Spleen (tissue), 7 donors: ENCODE measurements around the gene TTC28.
"Not testable (repeated sequence)": the region's sequence is repeated elsewhere in the genome, so short reads cannot be mapped to it uniquely, and the experiment has no call there.

ENCODE experiments used
- POLR2A ChIP-seq, 3 donors: fragments of 450-650 bp; IDR thresholded peaks; one replicate each; pipeline ENCODE4 v1.5.1; 2017; ENCODE audit warnings: antibody characterized with exemption in 3 of 3, mild to moderate bottlenecking in 1 of 3
- POLR2AphosphoS5 ChIP-seq, 3 donors: sonication (generic); formaldehyde crosslinking; IDR thresholded peaks; one replicate each; pipeline ENCODE4 v1.5.1; 2017; ENCODE audit warnings: antibody characterized with exemption in 3 of 3
- TF ChIP-seq, protein P1 (sequence below), 11 experiments: fragments of 200-600 bp in 7 of 11; fragments of 450-650 bp in 4 of 11; sonication (generic) in 4 of 11; IDR thresholded peaks in 8 of 11; conservative IDR thresholded peaks in 3 of 11; 1 replicate in 7 of 11; 2 replicates in 4 of 11; pipeline versions ENCODE4 v1.4.0 to v1.8.0; 2016 to 2021; ENCODE audit warnings: antibody characterized with exemption in 11 of 11, inconsistent platforms in 4 of 11, mild to moderate bottlenecking in 1 of 11
- donor health status: DM: no; HTN: no; CAD: no; lungs with moderate emphysema.
- donor health status: DM: no; HTN: no; CAD: no.
- donor health status: DM: no; HTN: no; CAD: no.

DNA sequence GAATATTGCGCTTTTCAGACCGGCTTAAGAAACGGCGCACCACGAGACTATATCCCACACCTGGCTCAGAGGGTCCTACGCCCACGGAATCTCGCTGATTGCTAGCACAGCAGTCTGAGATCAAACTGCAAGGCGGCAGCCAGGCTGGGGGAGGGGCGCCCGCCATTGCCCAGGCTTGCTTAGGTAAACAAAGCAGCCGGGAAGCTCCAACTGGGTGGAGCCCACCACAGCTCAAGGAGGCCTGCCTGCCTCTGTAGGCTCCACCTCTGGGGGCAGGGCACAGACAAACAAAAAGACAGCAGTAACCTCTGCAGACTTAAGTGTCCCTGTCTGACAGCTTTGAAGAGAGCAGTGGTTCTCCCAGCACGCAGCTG, 16.1 kb downstream of the TTC28 start:
- TF ChIP-seq, protein P1, sequence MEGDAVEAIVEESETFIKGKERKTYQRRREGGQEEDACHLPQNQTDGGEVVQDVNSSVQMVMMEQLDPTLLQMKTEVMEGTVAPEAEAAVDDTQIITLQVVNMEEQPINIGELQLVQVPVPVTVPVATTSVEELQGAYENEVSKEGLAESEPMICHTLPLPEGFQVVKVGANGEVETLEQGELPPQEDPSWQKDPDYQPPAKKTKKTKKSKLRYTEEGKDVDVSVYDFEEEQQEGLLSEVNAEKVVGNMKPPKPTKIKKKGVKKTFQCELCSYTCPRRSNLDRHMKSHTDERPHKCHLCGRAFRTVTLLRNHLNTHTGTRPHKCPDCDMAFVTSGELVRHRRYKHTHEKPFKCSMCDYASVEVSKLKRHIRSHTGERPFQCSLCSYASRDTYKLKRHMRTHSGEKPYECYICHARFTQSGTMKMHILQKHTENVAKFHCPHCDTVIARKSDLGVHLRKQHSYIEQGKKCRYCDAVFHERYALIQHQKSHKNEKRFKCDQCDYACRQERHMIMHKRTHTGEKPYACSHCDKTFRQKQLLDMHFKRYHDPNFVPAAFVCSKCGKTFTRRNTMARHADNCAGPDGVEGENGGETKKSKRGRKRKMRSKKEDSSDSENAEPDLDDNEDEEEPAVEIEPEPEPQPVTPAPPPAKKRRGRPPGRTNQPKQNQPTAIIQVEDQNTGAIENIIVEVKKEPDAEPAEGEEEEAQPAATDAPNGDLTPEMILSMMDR (IDR thresholded peaks at IDR 0.05 in 8 of 11, conservative IDR thresholded peaks at IDR 0.05 in 3 of 11) = not testable (repeated sequence)
- TF ChIP-seq POLR2AphosphoS5, POLR2A (IDR thresholded peaks at IDR 0.05): not testable (repeated sequence)
